Sigmoid colon (tissue), 4 donors: ENCODE data around the gene CHRM5.

Experiments
- EP300 ChIP-seq, 4 donors: sonication (generic); formaldehyde crosslinking; IDR thresholded peaks; one replicate each; pipeline ENCODE4 v1.6.1; 2017; ENCODE audit warnings: antibody characterized with exemption in 4 of 4
- POLR2A ChIP-seq, 2 donors: fragments of 450-650 bp; IDR thresholded peaks; one replicate each; pipeline ENCODE4 v1.6.1; 2016; ENCODE audit warnings: antibody characterized with exemption in 2 of 2, mild to moderate bottlenecking in 2 of 2, moderate library complexity in 2 of 2
- POLR2AphosphoS5 ChIP-seq, 4 donors: sonication (generic); formaldehyde crosslinking; IDR thresholded peaks; one replicate each; pipeline ENCODE4 v1.6.1; 2017; ENCODE audit warnings: antibody characterized with exemption in 4 of 4
- TF ChIP-seq, protein P1 (sequence below), 4 experiments: fragments of 450-650 bp in 3 of 4; fragments of 200-600 bp in 1 of 4; IDR thresholded peaks; one replicate each; pipeline ENCODE4 v1.5.1; 2016 to 2019; ENCODE audit warnings: antibody characterized with exemption in 4 of 4, mild to moderate bottlenecking in 3 of 4, moderate library complexity in 2 of 4

DNA sequence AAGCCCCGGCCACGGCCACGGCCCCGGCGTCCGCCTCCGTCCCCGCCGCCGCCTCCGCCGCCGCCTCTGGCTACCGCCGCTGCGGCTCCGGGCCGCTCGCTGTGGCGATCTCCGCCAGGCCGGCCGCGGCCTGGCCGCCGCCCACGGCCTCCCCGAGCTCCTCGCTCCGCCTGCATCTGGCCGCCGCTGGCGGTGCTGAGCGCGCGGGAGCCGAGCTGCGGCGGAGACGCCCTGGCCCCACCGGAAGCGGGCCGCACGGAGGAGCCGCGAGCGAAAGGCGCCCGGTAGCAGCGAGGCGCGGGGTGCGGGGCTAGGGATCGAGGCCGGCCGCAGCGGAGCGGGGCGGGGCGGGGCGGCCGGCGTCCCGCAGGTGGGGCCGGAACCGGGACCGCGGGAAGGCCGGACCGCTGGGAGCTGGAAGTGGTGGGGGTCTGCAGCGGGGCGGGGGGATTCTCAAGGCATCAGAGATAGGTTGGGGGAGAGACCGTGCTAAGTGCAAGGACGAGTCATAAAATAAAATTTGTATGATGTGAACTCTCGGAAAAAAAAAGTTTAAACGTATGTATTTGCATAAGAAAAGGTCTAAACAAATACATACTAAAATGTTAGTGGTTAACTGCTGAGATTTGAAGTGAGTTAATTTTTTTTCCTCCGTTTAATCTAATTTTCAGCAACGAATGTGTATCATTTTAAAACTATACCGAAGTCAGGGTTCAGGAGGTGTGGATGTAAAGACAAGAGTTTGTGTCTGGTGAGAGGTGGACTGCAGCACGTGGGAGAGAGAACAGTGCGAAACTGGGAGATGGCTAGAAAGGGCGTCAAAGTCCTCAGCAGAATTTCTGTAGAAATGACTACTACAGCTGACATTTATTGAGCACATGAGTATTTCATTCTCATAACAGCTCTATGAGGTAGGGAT, 70.8 kb downstream of the CHRM5 start, which contains the start of gene AVEN:
- TF ChIP-seq, protein P1, sequence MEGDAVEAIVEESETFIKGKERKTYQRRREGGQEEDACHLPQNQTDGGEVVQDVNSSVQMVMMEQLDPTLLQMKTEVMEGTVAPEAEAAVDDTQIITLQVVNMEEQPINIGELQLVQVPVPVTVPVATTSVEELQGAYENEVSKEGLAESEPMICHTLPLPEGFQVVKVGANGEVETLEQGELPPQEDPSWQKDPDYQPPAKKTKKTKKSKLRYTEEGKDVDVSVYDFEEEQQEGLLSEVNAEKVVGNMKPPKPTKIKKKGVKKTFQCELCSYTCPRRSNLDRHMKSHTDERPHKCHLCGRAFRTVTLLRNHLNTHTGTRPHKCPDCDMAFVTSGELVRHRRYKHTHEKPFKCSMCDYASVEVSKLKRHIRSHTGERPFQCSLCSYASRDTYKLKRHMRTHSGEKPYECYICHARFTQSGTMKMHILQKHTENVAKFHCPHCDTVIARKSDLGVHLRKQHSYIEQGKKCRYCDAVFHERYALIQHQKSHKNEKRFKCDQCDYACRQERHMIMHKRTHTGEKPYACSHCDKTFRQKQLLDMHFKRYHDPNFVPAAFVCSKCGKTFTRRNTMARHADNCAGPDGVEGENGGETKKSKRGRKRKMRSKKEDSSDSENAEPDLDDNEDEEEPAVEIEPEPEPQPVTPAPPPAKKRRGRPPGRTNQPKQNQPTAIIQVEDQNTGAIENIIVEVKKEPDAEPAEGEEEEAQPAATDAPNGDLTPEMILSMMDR (IDR thresholded peaks at IDR 0.05): no peak
- TF ChIP-seq POLR2A (IDR thresholded peaks at IDR 0.05): no peak
- no peak for TF ChIP-seq POLR2AphosphoS5 (IDR thresholded peaks at IDR 0.05)
- TF ChIP-seq EP300 (IDR thresholded peaks at IDR 0.05): no peak
